ENCODE measurements around the gene MTURN. TPM values are rescaled to one million over a fixed set of nuclear protein-coding genes. Genes with fewer than 3 reads are reported as not detected.

The MTURN gene
- total RNA-seq, 2 experiments from 2014 or later = 4.2 TPM

Other genes starting within 250 kb of the MTURN start
- 1 to 10 TPM; 3.8 to 4.4 TPM for gene SCRN1, start 145.2 kb upstream of the MTURN start, total RNA-seq
- 1 to 10 TPM; 7.2 to 8.3 TPM for gene FKBP14, start 108.3 kb upstream of the MTURN start, total RNA-seq
- 10 to 100 TPM in 1 of 2 experiments, 1 to 10 TPM in 1; 9.0 to 11.1 TPM for gene PLEKHA8, start 106.6 kb upstream of the MTURN start, total RNA-seq
- gene ZNRF2, start 149.6 kb downstream of the MTURN start, total RNA-seq = 1 to 10 TPM; 8.1 to 8.8 TPM

Measured in activated CD4-positive, alpha-beta T cell treated with anti-CD3 and anti-CD28 coated beads for 36 hours (primary cell).